ENCODE data around the gene ATP12A. TPM values are rescaled to one million over a fixed set of nuclear protein-coding genes. Genes with fewer than 3 reads are reported as not detected.

Gene ATP12A
- total RNA-seq, 1 experiment from 2014 or later: 0.40 TPM

- H3K27ac Mint-ChIP-seq (ENCODE audit: unreplicated experiment): no peak overlapping the region
- CTCF ChIA-PET: no interaction called here
- peaks cover 43% of the 10 kb centered on the region for H3K27me3 Mint-ChIP-seq (ENCODE audit: unreplicated experiment)
- H3K4me1 Mint-ChIP-seq (ENCODE audit: low read depth, unreplicated experiment): no peaks in the 10 kb centered on the region
- TF ChIP-seq, protein P1, sequence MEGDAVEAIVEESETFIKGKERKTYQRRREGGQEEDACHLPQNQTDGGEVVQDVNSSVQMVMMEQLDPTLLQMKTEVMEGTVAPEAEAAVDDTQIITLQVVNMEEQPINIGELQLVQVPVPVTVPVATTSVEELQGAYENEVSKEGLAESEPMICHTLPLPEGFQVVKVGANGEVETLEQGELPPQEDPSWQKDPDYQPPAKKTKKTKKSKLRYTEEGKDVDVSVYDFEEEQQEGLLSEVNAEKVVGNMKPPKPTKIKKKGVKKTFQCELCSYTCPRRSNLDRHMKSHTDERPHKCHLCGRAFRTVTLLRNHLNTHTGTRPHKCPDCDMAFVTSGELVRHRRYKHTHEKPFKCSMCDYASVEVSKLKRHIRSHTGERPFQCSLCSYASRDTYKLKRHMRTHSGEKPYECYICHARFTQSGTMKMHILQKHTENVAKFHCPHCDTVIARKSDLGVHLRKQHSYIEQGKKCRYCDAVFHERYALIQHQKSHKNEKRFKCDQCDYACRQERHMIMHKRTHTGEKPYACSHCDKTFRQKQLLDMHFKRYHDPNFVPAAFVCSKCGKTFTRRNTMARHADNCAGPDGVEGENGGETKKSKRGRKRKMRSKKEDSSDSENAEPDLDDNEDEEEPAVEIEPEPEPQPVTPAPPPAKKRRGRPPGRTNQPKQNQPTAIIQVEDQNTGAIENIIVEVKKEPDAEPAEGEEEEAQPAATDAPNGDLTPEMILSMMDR (IDR thresholded peaks at IDR 0.05; ENCODE audit: unreplicated experiment): no peak
- intact Hi-C loops (cut with micrococcal nuclease; ENCODE audit: unreplicated experiment): no loop called here
- no peak for DNase-seq
- H3K4me3 Mint-ChIP-seq (ENCODE audit: low read depth, unreplicated experiment): no peak overlapping the region
- BruUV-seq (replicated peaks): no TSS peak
- H3K36me3 Mint-ChIP-seq (ENCODE audit: insufficient read depth, unreplicated experiment): no peaks in the 10 kb centered on the region
- no peaks in the 10 kb centered on the region for H3K9me3 Mint-ChIP-seq (ENCODE audit: low read depth, unreplicated experiment)
Measured at GRCh38 chr13:24741791-24742190, 61.6 kb downstream of the ATP12A start.

DNA sequence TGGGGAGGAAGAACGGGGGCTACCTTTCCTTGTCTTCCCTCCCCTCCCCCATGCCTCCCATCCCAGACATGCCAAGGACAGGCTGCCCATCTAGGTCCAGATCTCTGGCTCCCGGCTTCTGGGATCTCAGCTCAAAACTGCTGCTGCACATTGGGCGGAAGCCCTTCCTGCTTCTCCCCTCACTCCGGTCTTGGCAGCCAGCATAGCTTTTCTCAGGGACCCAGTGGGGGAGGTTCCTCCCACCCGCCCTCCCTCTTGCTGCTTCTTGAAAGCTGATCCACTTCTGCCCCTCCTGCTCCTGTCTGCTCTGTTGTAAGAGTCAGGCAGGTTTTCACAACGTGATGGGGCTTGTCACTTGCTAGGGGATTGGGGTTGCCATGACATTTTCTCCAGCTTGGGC lies 62.1 kb downstream of the ATP12A start:
- H3K27ac Mint-ChIP-seq (ENCODE audit: unreplicated experiment): no peak overlapping the region
- intact Hi-C loops (cut with micrococcal nuclease; ENCODE audit: unreplicated experiment): no loop called here
- DNase-seq: no peak
- H3K4me3 Mint-ChIP-seq (ENCODE audit: low read depth, unreplicated experiment): no peak overlapping the region
- peaks cover under 1% of the 10 kb centered on the region for H3K36me3 Mint-ChIP-seq (ENCODE audit: insufficient read depth, unreplicated experiment)
- no peaks in the 10 kb centered on the region for H3K9me3 Mint-ChIP-seq (ENCODE audit: low read depth, unreplicated experiment)
- CTCF ChIA-PET: no interaction called here
- TF ChIP-seq, protein P1 (IDR thresholded peaks at IDR 0.05; ENCODE audit: unreplicated experiment): no peak
- no peaks in the 10 kb centered on the region for H3K4me1 Mint-ChIP-seq (ENCODE audit: low read depth, unreplicated experiment)
- H3K27me3 Mint-ChIP-seq (ENCODE audit: unreplicated experiment): peaks cover 48% of the 10 kb centered on the region
- no TSS peak for BruUV-seq (replicated peaks)

GRCh38 chr13:24742977-24743376 lies 62.8 kb downstream of the ATP12A start:
- BruUV-seq (replicated peaks): no TSS peak
- intact Hi-C loops (cut with micrococcal nuclease; ENCODE audit: unreplicated experiment): no loop called here
- Mint-ChIP-seq H3K27ac (ENCODE audit: unreplicated experiment) (no peak overlapping the region), H3K27me3 (ENCODE audit: unreplicated experiment) (peaks cover 54% of the 10 kb centered on the region), H3K4me1 (ENCODE audit: low read depth, unreplicated experiment) (no peaks in the 10 kb centered on the region), H3K4me3 (ENCODE audit: low read depth, unreplicated experiment) (no peak overlapping the region), H3K9me3 (ENCODE audit: low read depth, unreplicated experiment) (no peaks in the 10 kb centered on the region), H3K36me3 (ENCODE audit: insufficient read depth, unreplicated experiment) (peaks cover 4% of the 10 kb centered on the region)
- CTCF ChIA-PET: no interaction called here
- no peak for DNase-seq
- TF ChIP-seq, protein P1 (IDR thresholded peaks at IDR 0.05; ENCODE audit: unreplicated experiment): no peak

- Mint-ChIP-seq H3K9me3 (ENCODE audit: low read depth, unreplicated experiment) (no peaks in the 10 kb centered on the region), H3K27ac (ENCODE audit: unreplicated experiment) (no peak overlapping the region), H3K4me3 (ENCODE audit: low read depth, unreplicated experiment) (no peak overlapping the region), H3K4me1 (ENCODE audit: low read depth, unreplicated experiment) (no peaks in the 10 kb centered on the region), H3K27me3 (ENCODE audit: unreplicated experiment) (peaks cover 67% of the 10 kb centered on the region), H3K36me3 (ENCODE audit: insufficient read depth, unreplicated experiment) (peaks cover 4% of the 10 kb centered on the region)
- BruUV-seq (replicated peaks): no TSS peak
- CTCF ChIA-PET: interaction anchor here (0.6 kb wide), 1 partner anchor 25 kb away, joined by 6 read pairs; no protein-coding TSS in a partner anchor
- DNase-seq: no peak
- TF ChIP-seq, protein P1 (IDR thresholded peaks at IDR 0.05; ENCODE audit: unreplicated experiment): no peak
- intact Hi-C loops (cut with micrococcal nuclease; ENCODE audit: unreplicated experiment): no loop called here
Measured at GRCh38 chr13:24744247-24744646, 64.0 kb downstream of the ATP12A start.
